Fibroblast of lung (primary cell): ENCODE measurements around the gene ICA1. TPM values are rescaled to one million over a fixed set of nuclear protein-coding genes. Genes with fewer than 3 reads are reported as not detected.

Source experiments
- DNase-seq, 2 donors: peaks; one replicate each; pipeline versions ENCODE4 v3.0.0 to v3.0.0-alpha.2; 2010; ENCODE audit warnings: low read depth in 2 of 2
- H2AFZ ChIP-seq: 2 replicates; pipeline ENCODE4 v1.5.1; 2012; ENCODE audit warnings: low read length, control low read depth, inconsistent platforms
- H3K27ac ChIP-seq: 2 replicates; pipeline ENCODE4 v1.5.1; 2011; ENCODE audit warnings: low read length, control low read depth; ENCODE audit not compliant: insufficient read depth
- H3K27me3 ChIP-seq: 2 replicates; pipeline ENCODE4 v1.5.1; 2011; ENCODE audit warnings: mild to moderate bottlenecking, low read length; ENCODE audit not compliant: control insufficient read depth, insufficient read depth
- H3K36me3 ChIP-seq: 2 replicates; pipeline ENCODE4 v1.5.1; 2011; ENCODE audit warnings: low read length; ENCODE audit not compliant: control insufficient read depth, insufficient read depth
- H3K4me1 ChIP-seq: 2 replicates; pipeline ENCODE4 v1.5.1; 2011; ENCODE audit warnings: low read length; ENCODE audit not compliant: control insufficient read depth, insufficient read depth; ENCODE audit errors: extremely low read depth
- H3K4me2 ChIP-seq: 2 replicates; pipeline ENCODE4 v1.5.1; 2011; ENCODE audit warnings: low read length, control low read depth; ENCODE audit not compliant: insufficient read depth; ENCODE audit errors: extremely low read depth
- H3K4me3 ChIP-seq, 4 experiments: fragments of 200-600 bp in 1 of 4; sonication (generic) in 1 of 4; replicated peaks in 1 of 4; 2 replicates each; pipeline ENCODE4 v1.5.1; 2011 to 2016; ENCODE audit warnings: low read length in 4 of 4, low read depth in 3 of 4, mild to moderate bottlenecking in 3 of 4, control low read depth in 2 of 4, inconsistent platforms in 1 of 4, mixed read lengths in 1 of 4; ENCODE audit not compliant: insufficient read depth in 1 of 4; ENCODE audit errors: control extremely low read depth in 1 of 4
- H3K79me2 ChIP-seq: 2 replicates; pipeline ENCODE4 v1.5.1; 2012; ENCODE audit warnings: mild to moderate bottlenecking, low read length, inconsistent platforms; ENCODE audit not compliant: control insufficient read depth, insufficient read depth
- H3K9ac ChIP-seq: 2 replicates; pipeline ENCODE4 v1.5.1; 2011; ENCODE audit warnings: mild to moderate bottlenecking, low read length, control low read depth; ENCODE audit not compliant: insufficient read depth
- H3K9me3 ChIP-seq: 2 replicates; pipeline ENCODE4 v1.5.1; 2012; ENCODE audit warnings: low read depth, low read length; ENCODE audit not compliant: control insufficient read depth, insufficient read depth
- H4K20me1 ChIP-seq: 2 replicates; pipeline ENCODE4 v1.5.1; 2011; ENCODE audit warnings: low read length; ENCODE audit not compliant: control insufficient read depth, insufficient read depth; ENCODE audit errors: extremely low read depth
- CTCF ChIP-seq, 2 donors: IDR thresholded peaks in 1 of 2; conservative IDR thresholded peaks in 1 of 2; 1 replicate in 1 of 2; 2 replicates in 1 of 2; pipeline ENCODE4 v1.5.1; 2011 to 2012; ENCODE audit warnings: low read length in 2 of 2, control low read depth in 1 of 2, inconsistent platforms in 1 of 2, low read depth in 1 of 2, mild to moderate bottlenecking in 1 of 2
- EZH2 ChIP-seq: IDR thresholded peaks from 2 replicates; pipeline ENCODE4 v1.5.1; 2012; ENCODE audit warnings: low read length, control low read depth, mild to moderate bottlenecking; ENCODE audit errors: missing control alignments
- polyA plus RNA-seq, 2 donors: library from polyadenylated mRNA; depleted of rRNA in 1 of 2; stranded (reverse) in 1 of 2; unstranded in 1 of 2; fragments of >200 nt; gene quantifications; 2 replicates each; pipeline ENCODE4 v1.2.1, GENCODE V29; 2011 to 2012; ENCODE audit warnings: missing spikeins in 1 of 2
- total RNA-seq: library from RNA; depleted of rRNA; stranded (reverse); fragments of >200 nt; gene quantifications from 2 replicates; pipeline ENCODE4 v1.2.1, GENCODE V29; 2014

Gene ICA1
- total and polyA plus RNA-seq, 2 donors (not counting 1 experiment from before 2014, with no cell fraction given): 0.17 TPM; not detected in 1

- TF ChIP-seq CTCF (conservative IDR thresholded peaks at IDR 0.05 in 1 of 2, IDR thresholded peaks at IDR 0.05 in 1 of 2; ENCODE audit: low read depth in 1 of 2, low read length in 2 of 2) (no peak), EZH2 (no peak)
- peak in 1 of 2 donors; percentile 13 for DNase-seq
- H2AFZ ChIP-seq: no peak overlapping the region
- H4K20me1 ChIP-seq: no peaks in the 10 kb centered on the region
- no peak overlapping the region for H3K4me2 ChIP-seq
- no peaks in the 10 kb centered on the region for H3K36me3 ChIP-seq
- no peak overlapping the region for H3K4me3 ChIP-seq
- no peak overlapping the region for H3K27ac ChIP-seq
- no peaks in the 10 kb centered on the region for H3K9me3 ChIP-seq
- H3K9ac ChIP-seq: no peak overlapping the region
- H3K79me2 ChIP-seq: no peaks in the 10 kb centered on the region
- H3K27me3 ChIP-seq: no peaks in the 10 kb centered on the region
- H3K4me1 ChIP-seq: no peaks in the 10 kb centered on the region
Observed at GRCh38 chr7:8290645-8291308, 28.8 kb upstream of the ICA1 start.

- no peak overlapping the region for H2AFZ ChIP-seq
- H3K4me3 ChIP-seq: no peak overlapping the region
- H3K4me2 ChIP-seq: no peak overlapping the region
- H3K9me3 ChIP-seq: no peaks in the 10 kb centered on the region
- H3K27me3 ChIP-seq: no peaks in the 10 kb centered on the region
- H3K4me1 ChIP-seq: no peaks in the 10 kb centered on the region
- H3K79me2 ChIP-seq: no peaks in the 10 kb centered on the region
- no peaks in the 10 kb centered on the region for H4K20me1 ChIP-seq
- no peak overlapping the region for H3K9ac ChIP-seq
- DNase-seq: no peak
- H3K36me3 ChIP-seq: no peaks in the 10 kb centered on the region
- H3K27ac ChIP-seq: no peak overlapping the region
- TF ChIP-seq EZH2: no peak
- TF ChIP-seq CTCF (conservative IDR thresholded peaks at IDR 0.05 in 1 of 2, IDR thresholded peaks at IDR 0.05 in 1 of 2; ENCODE audit: low read depth in 1 of 2, low read length in 2 of 2): no peak
Observed at GRCh38 chr7:8286118-8286517, 24.2 kb upstream of the ICA1 start.

GRCh38 chr7:8285155-8285554 lies 23.2 kb upstream of the ICA1 start:
- H4K20me1 ChIP-seq: no peaks in the 10 kb centered on the region
- H3K79me2 ChIP-seq: no peaks in the 10 kb centered on the region
- H3K9ac ChIP-seq: no peak overlapping the region
- no peak for TF ChIP-seq CTCF (conservative IDR thresholded peaks at IDR 0.05 in 1 of 2, IDR thresholded peaks at IDR 0.05 in 1 of 2; ENCODE audit: low read depth in 1 of 2, low read length in 2 of 2)
- no peak for TF ChIP-seq EZH2
- no peak overlapping the region for H3K27ac ChIP-seq
- no peak for DNase-seq
- H3K4me3 ChIP-seq: no peak overlapping the region
- H2AFZ ChIP-seq: no peak overlapping the region
- H3K4me1 ChIP-seq: no peaks in the 10 kb centered on the region
- no peak overlapping the region for H3K4me2 ChIP-seq
- no peaks in the 10 kb centered on the region for H3K36me3 ChIP-seq
- no peaks in the 10 kb centered on the region for H3K9me3 ChIP-seq
- no peaks in the 10 kb centered on the region for H3K27me3 ChIP-seq
